KOPT-K1 (cell line): ENCODE results near the gene GAREM1.
"Not testable (repeated sequence)": the region's sequence is repeated elsewhere in the genome, so short reads cannot be mapped to it uniquely, and the experiment has no call there.

ENCODE experiments used
- H3K27ac ChIP-seq: fragments of 200-600 bp; sonication (generic); 2 replicates; pipeline ENCODE4 v1.5.1; 2016; ENCODE audit warnings: antibody characterized with exemption, mild to moderate bottlenecking, low read depth, low read length; ENCODE audit not compliant: poor library complexity, severe bottlenecking
- H3K36me3 ChIP-seq: fragments of 200-600 bp; sonication (generic); 2 replicates; pipeline ENCODE4 v1.5.1; 2017; ENCODE audit warnings: antibody characterized with exemption, mild to moderate bottlenecking, low read length, moderate library complexity; ENCODE audit not compliant: insufficient read depth
- H3K9me3 ChIP-seq: fragments of 200-600 bp; sonication (generic); 2 replicates; pipeline ENCODE4 v1.5.1; 2017; ENCODE audit warnings: antibody characterized with exemption, low read length, mild to moderate bottlenecking; ENCODE audit not compliant: insufficient read depth, poor library complexity, severe bottlenecking

GAREM1 gene

GRCh38 chr18:32470714-32471633 is at the start of gene GAREM1:
Gene GAREM1, minus strand, starts transcription at chr18:32470882. Its CDS starts 454 bp downstream, at chr18:32470428.
- Histone ChIP-seq H3K9me3 (no peaks in the 10 kb centered on the region), H3K36me3 (no peaks in the 10 kb centered on the region), H3K27ac (no peak within 1 kb of the TSS)

GRCh38 chr18:32511147-32511546 is 40.5 kb upstream of the GAREM1 start:
- H3K9me3 ChIP-seq = no peaks in the 10 kb centered on the region
- no peaks in the 10 kb centered on the region for H3K36me3 ChIP-seq
- no peak overlapping the region for H3K27ac ChIP-seq

DNA sequence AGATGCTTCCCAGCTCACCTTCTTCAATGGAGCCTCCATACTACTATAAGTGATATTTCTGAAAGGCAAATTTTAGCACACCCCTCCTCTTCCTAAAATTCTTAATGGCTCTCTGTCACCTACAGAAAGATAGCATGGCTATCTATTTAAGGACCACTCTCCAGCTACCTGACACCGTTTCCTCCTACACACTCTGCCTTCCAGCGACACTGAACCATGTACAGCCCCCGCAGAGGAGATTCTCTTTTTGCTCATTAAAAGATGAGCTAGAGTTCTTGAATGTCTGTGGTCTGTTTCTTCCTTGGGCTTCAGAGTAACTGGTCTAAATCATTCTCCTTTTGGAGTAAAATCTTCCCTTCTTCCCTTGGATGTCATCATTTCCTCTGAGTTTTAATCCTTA is 38.4 kb upstream of the GAREM1 start:
- H3K36me3 ChIP-seq = no peaks in the 10 kb centered on the region
- no peak overlapping the region for H3K27ac ChIP-seq
- H3K9me3 ChIP-seq = no peaks in the 10 kb centered on the region

- H3K36me3 ChIP-seq = no peaks in the 10 kb centered on the region
- H3K27ac ChIP-seq = no peak overlapping the region
- no peaks in the 10 kb centered on the region for H3K9me3 ChIP-seq
Measured at GRCh38 chr18:32507093-32507492, 36.4 kb upstream of the GAREM1 start.

DNA sequence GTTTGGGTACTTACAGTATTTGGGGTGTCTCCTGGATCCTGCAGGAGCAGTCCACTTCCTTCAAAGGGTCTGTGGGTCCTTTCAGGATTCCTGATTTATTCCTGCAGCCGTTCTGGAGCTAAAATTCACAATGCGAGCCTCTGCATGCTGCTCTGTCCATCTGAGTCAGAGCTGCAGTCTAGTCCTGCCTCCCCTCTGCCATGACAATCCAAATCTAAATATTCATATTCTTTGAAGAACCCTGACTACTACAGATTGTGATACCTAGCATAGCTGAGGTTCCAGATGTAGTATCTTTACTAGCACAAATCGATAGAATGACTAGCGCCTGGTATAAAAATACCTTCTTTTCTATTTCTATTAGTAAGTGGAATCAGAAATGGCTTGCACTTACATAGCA is 31.3 kb upstream of the GAREM1 start:
- no peaks in the 10 kb centered on the region for H3K9me3 ChIP-seq
- no peaks in the 10 kb centered on the region for H3K36me3 ChIP-seq
- no peak overlapping the region for H3K27ac ChIP-seq

DNA sequence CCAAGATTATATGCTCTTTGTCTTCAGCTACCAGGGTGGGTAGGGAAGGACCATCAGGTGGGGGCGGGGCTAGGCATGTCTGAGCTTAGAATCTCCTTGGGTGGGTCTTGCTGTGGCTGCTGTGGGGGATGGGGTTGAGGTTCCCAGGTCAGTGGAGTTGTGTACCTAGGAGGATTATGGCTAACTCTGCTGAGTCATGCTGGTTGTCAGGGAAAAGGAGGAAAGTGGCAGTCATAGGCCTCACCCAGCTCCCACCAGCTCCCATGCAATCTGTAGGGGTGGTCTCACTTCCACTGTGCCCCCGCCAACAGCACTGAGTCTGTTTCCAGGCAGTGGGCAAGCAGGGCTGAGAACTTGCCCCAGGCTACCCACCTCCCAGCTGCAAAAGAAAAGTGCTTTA is 30.6 kb upstream of the GAREM1 start:
- not testable (repeated sequence) for H3K36me3 ChIP-seq, H3K9me3 ChIP-seq, H3K27ac ChIP-seq

- Histone ChIP-seq H3K27ac (no peak overlapping the region), H3K36me3 (no peaks in the 10 kb centered on the region), H3K9me3 (no peaks in the 10 kb centered on the region)
Measured at GRCh38 chr18:32483002-32483401, 12.3 kb upstream of the GAREM1 start.

DNA sequence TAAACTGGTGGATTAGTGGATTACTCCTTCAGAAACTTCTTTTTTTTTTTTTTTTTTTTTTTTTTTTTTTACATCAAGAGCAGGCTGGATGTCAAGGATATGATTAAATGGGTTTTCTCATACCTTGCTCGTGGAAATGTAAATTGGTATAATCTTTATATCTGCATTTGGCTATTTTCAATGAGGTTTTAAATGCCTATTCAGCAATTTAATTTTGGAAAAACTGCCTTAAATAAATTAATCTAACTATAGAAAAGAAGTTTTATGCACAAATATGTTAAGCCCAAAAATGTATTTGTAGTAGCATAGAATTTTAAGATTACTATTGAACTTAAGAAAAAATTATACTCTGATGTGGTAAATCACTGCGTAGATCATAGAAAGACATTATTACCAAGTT is 11.4 kb upstream of the GAREM1 start:
- Histone ChIP-seq H3K36me3 (no peaks in the 10 kb centered on the region), H3K27ac (no peak overlapping the region), H3K9me3 (no peaks in the 10 kb centered on the region)

GRCh38 chr18:32480581-32480980 is 9.9 kb upstream of the GAREM1 start:
- no peaks in the 10 kb centered on the region for H3K9me3 ChIP-seq
- H3K36me3 ChIP-seq = no peaks in the 10 kb centered on the region
- no peak overlapping the region for H3K27ac ChIP-seq

DNA sequence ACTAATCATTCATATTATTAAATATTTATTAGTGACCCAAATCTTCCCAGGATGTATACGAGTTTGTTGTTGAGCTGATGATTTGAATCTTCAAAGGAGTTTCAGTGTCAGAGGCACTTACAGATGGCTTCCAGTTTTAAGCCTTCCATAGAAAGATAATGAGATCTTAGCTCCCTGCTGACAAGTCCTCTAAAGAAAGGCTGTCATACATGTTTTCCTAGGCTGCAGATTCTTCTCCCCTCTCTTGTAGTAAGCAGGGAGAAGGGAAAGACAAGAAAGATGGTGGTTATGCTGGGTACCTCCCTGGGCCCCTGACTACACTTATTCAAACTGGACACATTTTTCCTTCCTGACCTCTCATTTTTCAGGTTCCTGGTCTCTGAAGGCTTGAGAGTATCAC is 8.1 kb upstream of the GAREM1 start:
- Histone ChIP-seq H3K36me3 (no peaks in the 10 kb centered on the region), H3K27ac (no peak overlapping the region), H3K9me3 (no peaks in the 10 kb centered on the region)

DNA sequence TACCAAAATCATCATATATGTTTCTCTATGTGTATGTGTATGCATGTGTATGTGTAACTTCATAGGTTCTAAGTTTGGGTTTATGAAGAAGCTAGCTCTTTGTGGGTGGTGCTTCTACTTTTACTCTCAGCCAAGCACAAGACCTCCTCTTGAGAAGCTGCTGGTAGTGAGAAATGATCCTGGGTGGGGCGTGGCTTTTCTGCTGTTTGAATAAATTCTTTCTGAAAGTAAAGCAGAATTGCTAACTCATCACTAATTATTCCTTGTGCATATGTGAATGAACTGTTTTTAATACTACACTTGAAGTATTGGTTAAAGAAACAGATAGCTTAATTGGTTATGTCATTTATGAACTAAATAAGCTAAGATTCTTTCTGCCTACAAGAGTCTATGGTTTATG is 7.6 kb upstream of the GAREM1 start:
- Histone ChIP-seq H3K36me3 (no peaks in the 10 kb centered on the region), H3K9me3 (no peaks in the 10 kb centered on the region), H3K27ac (no peak overlapping the region)

- Histone ChIP-seq H3K27ac (no peak overlapping the region), H3K9me3 (no peaks in the 10 kb centered on the region), H3K36me3 (no peaks in the 10 kb centered on the region)
Measured at GRCh38 chr18:32476106-32476505, 5.4 kb upstream of the GAREM1 start.

- H3K36me3 ChIP-seq, H3K27ac ChIP-seq, H3K9me3 ChIP-seq: not testable (repeated sequence)
Measured at GRCh38 chr18:32475069-32475468, 4.4 kb upstream of the GAREM1 start.

DNA sequence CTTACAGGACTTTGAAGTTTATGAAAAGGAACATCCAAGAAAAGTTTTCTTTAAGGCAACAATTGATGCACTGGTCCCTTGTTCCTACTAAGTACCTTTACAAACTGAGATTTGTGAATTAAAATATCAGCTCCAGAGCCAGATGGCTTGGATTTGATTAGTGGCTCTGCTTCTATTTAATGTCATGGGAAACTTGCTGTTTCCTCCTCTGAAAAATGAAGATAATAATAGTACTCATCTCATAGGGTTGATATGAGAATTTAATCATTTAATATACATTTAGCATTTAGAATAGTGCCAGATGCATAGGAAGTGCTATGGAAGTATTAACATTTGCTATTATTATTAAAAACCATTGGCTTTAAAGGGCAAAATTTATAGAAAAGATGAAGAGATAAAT is 2.6 kb upstream of the GAREM1 start:
- Histone ChIP-seq H3K27ac (no peak overlapping the region), H3K36me3 (no peaks in the 10 kb centered on the region), H3K9me3 (no peaks in the 10 kb centered on the region)

- Histone ChIP-seq H3K36me3 (no peaks in the 10 kb centered on the region), H3K27ac (no peak overlapping the region), H3K9me3 (no peaks in the 10 kb centered on the region)
Measured at GRCh38 chr18:32472841-32473240, 2.2 kb upstream of the GAREM1 start.

DNA sequence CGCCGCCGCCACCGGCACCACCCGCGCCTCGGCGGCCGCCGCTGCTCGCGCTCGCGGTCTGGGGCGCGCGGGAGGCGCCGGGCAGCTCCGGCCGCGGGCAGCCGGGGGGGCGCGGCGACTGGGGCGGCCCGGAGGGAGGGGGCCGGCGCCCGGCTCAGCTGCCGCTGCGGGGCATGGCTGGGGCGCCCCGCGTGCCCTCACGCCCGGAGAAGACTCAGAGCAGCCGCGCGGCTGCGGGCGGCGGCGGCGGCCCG is 295 bp downstream of the GAREM1 start:
- Histone ChIP-seq H3K27ac (no peak overlapping the region), H3K36me3 (no peaks in the 10 kb centered on the region), H3K9me3 (no peaks in the 10 kb centered on the region)
